Vagina (tissue), 2 donors: ENCODE data around the gene CDHR3. TPM values are rescaled to one million over a fixed set of nuclear protein-coding genes. Genes with fewer than 3 reads are reported as not detected.

Source experiments
- DNase-seq, 2 donors: peaks; one replicate each; pipeline ENCODE4 v3.0.0-alpha.2; 2017; ENCODE audit errors: extremely low spot score in 2 of 2
- H3K27ac ChIP-seq: fragments of 200-600 bp; sonication (generic); one replicate; pipeline ENCODE4 v1.5.1; 2019
- H3K27me3 ChIP-seq: fragments of 200-600 bp; sonication (generic); one replicate; pipeline ENCODE4 v1.5.1; 2019
- H3K36me3 ChIP-seq, 2 donors: fragments of 200-600 bp; sonication (generic); one replicate each; pipeline ENCODE4 v1.5.1; 2017 to 2019
- H3K4me1 ChIP-seq: fragments of 200-600 bp; sonication (generic); one replicate; pipeline ENCODE4 v1.5.1; 2019
- H3K4me3 ChIP-seq, 2 donors: fragments of 200-600 bp; sonication (generic); 1 replicate in 1 of 2; 2 replicates in 1 of 2; pipeline ENCODE4 v1.5.1; 2016 to 2019
- H3K9me3 ChIP-seq: fragments of 200-600 bp; sonication (generic); one replicate; pipeline ENCODE4 v1.5.1; 2019
- CTCF ChIP-seq, 3 experiments: fragments of 450-650 bp in 2 of 3; fragments of 200-600 bp in 1 of 3; sonication (generic) in 1 of 3; IDR thresholded peaks; one replicate each; pipeline ENCODE4 v1.5.1; 2017 to 2019; ENCODE audit warnings: antibody characterized with exemption in 3 of 3, mild to moderate bottlenecking in 2 of 3, moderate library complexity in 2 of 3
- POLR2A ChIP-seq, 2 donors: fragments of 450-650 bp; IDR thresholded peaks; one replicate each; pipeline ENCODE4 v1.6.1; 2017; ENCODE audit warnings: antibody characterized with exemption in 2 of 2, mild to moderate bottlenecking in 2 of 2, moderate library complexity in 2 of 2
- POLR2AphosphoS5 ChIP-seq, 2 donors: sonication (generic); formaldehyde crosslinking; IDR thresholded peaks; one replicate each; pipeline ENCODE4 v1.9.0; 2017; ENCODE audit warnings: antibody characterized with exemption in 2 of 2, mild to moderate bottlenecking in 2 of 2, low read depth in 1 of 2; ENCODE audit not compliant: insufficient read depth in 1 of 2
- intact Hi-C: fragments of 100-400 bp; cut with DNase I; formaldehyde crosslinking; loops from one replicate; pipeline ENCODE4 v1.15.1; 2023
- total RNA-seq: library from RNA; depleted of rRNA; stranded (reverse); fragments of >200 nt; gene quantifications from one replicate; pipeline ENCODE4 v1.2.3, GENCODE V29; 2016

CDHR3 gene
- total RNA-seq, 1 donor from 2014 or later, result 8.8 TPM

- intact Hi-C loops, result no loop called here
- Histone ChIP-seq H3K27ac (no peak overlapping the region), H3K36me3 (no peaks in the 10 kb centered on the region), H3K27me3 (no peaks in the 10 kb centered on the region), H3K4me3 (no peak overlapping the region), H3K4me1 (peaks cover 59% of the 10 kb centered on the region), H3K9me3 (no peaks in the 10 kb centered on the region)
- DNase-seq, result no peak
- TF ChIP-seq POLR2A (IDR thresholded peaks at IDR 0.05) (no peak), POLR2AphosphoS5 (IDR thresholded peaks at IDR 0.05; ENCODE audit: insufficient read depth in 1 of 2, low read depth in 1 of 2) (no peak), CTCF (IDR thresholded peaks at IDR 0.05) (no peak)
These were observed 111.2 kb downstream of the CDHR3 start for GRCh38 chr7:106074257-106074656.

GRCh38 chr7:106075937-106076336 is 112.9 kb downstream of the CDHR3 start:
- Histone ChIP-seq H3K9me3 (no peaks in the 10 kb centered on the region), H3K27ac (no peak overlapping the region), H3K27me3 (no peaks in the 10 kb centered on the region), H3K4me1 (peaks cover 42% of the 10 kb centered on the region), H3K36me3 (no peaks in the 10 kb centered on the region), H3K4me3 (no peak overlapping the region)
- intact Hi-C loops, result no loop called here
- TF ChIP-seq POLR2AphosphoS5 (IDR thresholded peaks at IDR 0.05; ENCODE audit: insufficient read depth in 1 of 2, low read depth in 1 of 2), result no peak
- TF ChIP-seq POLR2A (IDR thresholded peaks at IDR 0.05), result no peak
- TF ChIP-seq CTCF (IDR thresholded peaks at IDR 0.05), result no peak
- no peak for DNase-seq

DNA sequence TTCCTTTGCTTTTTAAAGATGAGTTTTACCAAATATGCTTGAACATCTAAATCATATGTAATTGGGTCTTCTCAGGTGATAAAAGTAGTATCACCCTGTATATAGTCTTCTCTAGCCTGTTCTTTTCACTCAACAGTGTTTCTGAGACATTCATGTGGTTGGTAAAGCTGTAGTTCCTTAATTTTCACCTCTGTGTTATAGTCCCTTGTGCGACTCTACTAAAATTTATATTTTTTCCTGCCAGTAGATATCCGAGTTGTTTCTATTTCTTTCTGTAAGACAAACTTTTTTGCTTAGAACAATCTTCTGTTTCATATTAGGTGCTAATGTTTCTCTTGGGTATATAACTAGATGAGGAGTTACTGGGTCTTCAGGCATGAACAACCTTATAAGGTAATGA is 113.5 kb downstream of the CDHR3 start:
- Histone ChIP-seq H3K4me3 (no peak overlapping the region), H3K9me3 (no peaks in the 10 kb centered on the region), H3K4me1 (peaks cover 36% of the 10 kb centered on the region), H3K27ac (no peak overlapping the region), H3K36me3 (no peaks in the 10 kb centered on the region), H3K27me3 (no peaks in the 10 kb centered on the region)
- TF ChIP-seq CTCF (IDR thresholded peaks at IDR 0.05) (no peak), POLR2A (IDR thresholded peaks at IDR 0.05) (no peak), POLR2AphosphoS5 (IDR thresholded peaks at IDR 0.05; ENCODE audit: insufficient read depth in 1 of 2, low read depth in 1 of 2) (no peak)
- intact Hi-C loops, result no loop called here
- DNase-seq, result no peak

- no peak overlapping the region for H3K4me3 ChIP-seq
- no peak for DNase-seq
- H3K27me3 ChIP-seq, result no peaks in the 10 kb centered on the region
- H3K4me1 ChIP-seq, result no peaks in the 10 kb centered on the region
- no peaks in the 10 kb centered on the region for H3K36me3 ChIP-seq
- intact Hi-C loops, result no loop called here
- no peak for TF ChIP-seq POLR2A (IDR thresholded peaks at IDR 0.05)
- TF ChIP-seq POLR2AphosphoS5 (IDR thresholded peaks at IDR 0.05; ENCODE audit: insufficient read depth in 1 of 2, low read depth in 1 of 2), result no peak
- TF ChIP-seq CTCF (IDR thresholded peaks at IDR 0.05), result no peak
- H3K9me3 ChIP-seq, result no peaks in the 10 kb centered on the region
- H3K27ac ChIP-seq, result no peak overlapping the region
These were observed 117.4 kb downstream of the CDHR3 start for GRCh38 chr7:106080300-106080987.

DNA sequence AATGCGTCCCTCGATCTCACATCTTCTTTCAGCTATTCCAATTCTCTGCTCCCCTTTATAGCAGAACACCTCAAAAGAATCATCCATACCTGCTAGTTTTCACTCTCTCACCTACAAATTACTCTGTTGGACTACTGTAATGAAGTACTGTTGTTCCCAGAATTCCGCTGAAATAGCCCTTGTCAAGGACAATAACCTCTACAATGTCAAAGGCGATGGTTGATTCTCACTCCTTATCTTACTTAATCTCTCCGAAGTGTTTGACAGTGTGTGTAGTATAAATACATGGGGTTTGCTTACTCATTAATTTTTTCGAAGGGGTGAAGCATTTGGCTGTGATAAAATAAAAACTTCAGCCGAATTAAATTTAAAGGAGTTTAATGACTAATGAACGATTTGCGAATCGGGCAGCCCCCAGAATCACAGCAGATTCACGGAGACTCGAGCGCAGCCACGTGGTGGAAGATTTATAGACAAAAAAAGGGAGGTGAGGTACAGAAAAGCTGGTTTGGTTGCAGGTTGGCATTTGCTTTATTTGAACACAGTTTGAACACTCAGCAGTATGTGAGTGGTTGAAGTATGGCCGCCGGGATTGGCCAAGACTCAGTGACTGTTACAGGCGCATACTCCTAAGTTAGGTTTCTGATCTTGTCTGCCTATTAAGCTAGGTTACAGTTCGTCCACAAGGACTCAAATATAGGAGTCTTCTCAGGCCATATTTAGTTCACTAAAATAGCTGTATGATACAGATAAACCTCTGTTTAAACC is 119.2 kb downstream of the CDHR3 start:
- no peaks in the 10 kb centered on the region for H3K4me1 ChIP-seq
- TF ChIP-seq POLR2A (IDR thresholded peaks at IDR 0.05) (no peak), POLR2AphosphoS5 (IDR thresholded peaks at IDR 0.05; ENCODE audit: insufficient read depth in 1 of 2, low read depth in 1 of 2) (no peak), CTCF (IDR thresholded peaks at IDR 0.05) (no peak)

More for the DNA sequence above, 119.2 kb downstream of the CDHR3 start:
- intact Hi-C loops, result no loop called here
- Histone ChIP-seq H3K36me3 (no peaks in the 10 kb centered on the region), H3K27me3 (no peaks in the 10 kb centered on the region), H3K4me3 (no peak overlapping the region), H3K27ac (no peak overlapping the region), H3K9me3 (no peaks in the 10 kb centered on the region)
- no peak for DNase-seq
